K562 (cell line): ENCODE data around the gene RPS10. TPM values are rescaled to one million over a fixed set of nuclear protein-coding genes. Genes with fewer than 3 reads are reported as not detected.
A peak's percentile ranks its signal among the peaks of the same experiment; 100 is the strongest.

Experiments
- ADNP ChIP-seq: fragments of 200-800 bp; sonication (Bioruptor generic); IDR thresholded peaks from 2 replicates; pipeline ENCODE4 v1.6.1; 2016; ENCODE audit warnings: missing genetic modification characterization, missing compliant biosample characterization
- CREB3 ChIP-seq: fragments of 450-650 bp; conservative IDR thresholded peaks from 2 replicates; pipeline ENCODE4 v1.6.1; 2016; ENCODE audit warnings: missing genetic modification characterization, low read depth, mild to moderate bottlenecking, missing compliant biosample characterization, moderate library complexity
- DPF2 ChIP-seq: fragments of 450-650 bp; IDR thresholded peaks from 2 replicates; pipeline ENCODE4 v1.6.1; 2016
- ELK1 ChIP-seq: sonication (generic); formaldehyde crosslinking; IDR thresholded peaks from 2 replicates; pipeline ENCODE4 v1.8.1; 2022; ENCODE audit warnings: missing genetic modification reagents
- FOS ChIP-seq: IDR thresholded peaks from 3 replicates; pipeline ENCODE4 v1.6.1; 2011; ENCODE audit not compliant: insufficient read length; ENCODE audit errors: extremely low read depth
- ILF3 ChIP-seq: fragments of 450-650 bp; IDR thresholded peaks from 2 replicates; pipeline ENCODE4 v1.6.1; 2018; ENCODE audit warnings: antibody characterized with exemption, mild to moderate bottlenecking, moderate library complexity, borderline replicate concordance
- PATZ1 ChIP-seq: fragments of 250-450 bp; sonication (Bioruptor Pico); IDR thresholded peaks from 2 replicates; pipeline ENCODE4 v1.5.0; 2020; ENCODE audit warnings: mild to moderate bottlenecking, borderline replicate concordance
- SETDB1 ChIP-seq: IDR thresholded peaks from one replicate; pipeline ENCODE4 v1.6.1; 2012; ENCODE audit warnings: low read length, control low read depth, inconsistent platforms
- SIRT6 ChIP-seq: IDR thresholded peaks from one replicate; pipeline ENCODE4 v1.6.1; 2012; ENCODE audit warnings: low read depth, mild to moderate bottlenecking, control low read depth, inconsistent platforms, low read length, moderate library complexity
- SRSF1 ChIP-seq: fragments of 200-400 bp; formaldehyde crosslinking; IDR thresholded peaks from 2 replicates; pipeline ENCODE4 v1.6.1; 2017; ENCODE audit warnings: mild to moderate bottlenecking, low read depth, low read length, moderate library complexity
- TAF15 ChIP-seq: fragments of 200-400 bp; formaldehyde crosslinking; IDR thresholded peaks from 2 replicates; pipeline ENCODE4 v1.6.1; 2017; ENCODE audit warnings: mild to moderate bottlenecking, low read depth, low read length, moderate library complexity
- TEAD2 ChIP-seq: fragments of 450-650 bp; IDR thresholded peaks from 2 replicates; pipeline ENCODE4 v1.6.1; 2016; ENCODE audit warnings: missing genetic modification characterization, control low read depth, missing compliant biosample characterization
- XRCC5 ChIP-seq: fragments of 200-400 bp; formaldehyde crosslinking; IDR thresholded peaks from 2 replicates; pipeline ENCODE4 v1.6.1; 2017; ENCODE audit warnings: low read depth, mild to moderate bottlenecking, low read length
- ZNF318 ChIP-seq, 2 experiments: fragments of 450-650 bp; IDR thresholded peaks; 2 replicates each; pipeline ENCODE4 v1.6.1; 2016; ENCODE audit warnings: mild to moderate bottlenecking in 2 of 2, borderline replicate concordance in 1 of 2, low read depth in 1 of 2, moderate library complexity in 1 of 2
- ZNF431 ChIP-seq: sonication (generic); formaldehyde crosslinking; IDR thresholded peaks from 2 replicates; pipeline ENCODE4 v1.8.0; 2022; ENCODE audit warnings: mild to moderate bottlenecking, missing genetic modification reagents
- polyA plus RNA-seq, 8 experiments: library from polyadenylated mRNA; depleted of rRNA in 4 of 8; stranded (reverse) in 5 of 8; unstranded in 3 of 8; fragments of >200 nt; fragmentation: Nextera tagmentation in 2 of 8; fragmentation: Illumina TruSeq in 1 of 8; extraction: Ambion mirVana in 2 of 8; extraction: Trizol in 1 of 8; gene quantifications; 2 replicates each; pipeline versions ENCODE4 v1.2.1 to v1.2.3, GENCODE V29; 2011 to 2014; ENCODE audit warnings: inconsistent platforms in 1 of 8, missing spikeins in 1 of 8
- total RNA-seq, 7 experiments: library from RNA; depleted of rRNA in 6 of 7; stranded (reverse); fragments of >200 nt in 6 of 7; fragmentation: Illumina TruSeq in 2 of 7; extraction: Trizol in 2 of 7; gene quantifications; 2 replicates each; pipeline versions ENCODE4 v1.2.1 to v1.2.3, GENCODE V29; 2011 to 2021; ENCODE audit warnings: low replicate concordance in 1 of 7

RPS10 gene
- total and polyA plus RNA-seq, 9 of the 15 experiments (the other 6 are each of a cell fraction or from before 2014, with no cell fraction given): 2,680 to 5,251 (median 3,876) TPM

GRCh38 chr6:34392497-34393190 lies 33.2 kb downstream of the RPS10 start, which contains the start of gene NUDT3 (continued):
- peak; percentile 79 for TF ChIP-seq SETDB1
- TF ChIP-seq SRSF1: peak; percentile 100
- TF ChIP-seq FOS: no peak
- no peak for TF ChIP-seq ELK1
- no peak for TF ChIP-seq TEAD2 (tag)
- no peak for TF ChIP-seq ZNF318 (IDR thresholded peaks at IDR 0.05; ENCODE audit: borderline replicate concordance in 1 of 2, low read depth in 1 of 2)
- TF ChIP-seq CREB3 (tag): 0 out of 2 replicates have a peak, but pooled peaks have one; percentile 56
- TF ChIP-seq SIRT6: no peak
- TF ChIP-seq ZNF431 (CRISPR knock-in tag): no peak
- TF ChIP-seq TAF15: peak; percentile 99; the same call in 1 of the 2 replicates
- TF ChIP-seq ADNP (tag): no peak
- no peak for TF ChIP-seq PATZ1
- TF ChIP-seq ILF3: 0 out of 2 replicates have a peak, but pooled peaks have one; percentile 62
- TF ChIP-seq XRCC5: peak; percentile 95
- TF ChIP-seq DPF2: peak; percentile 48; the same call in 1 of the 2 replicates
